ENCODE results near the gene PDIK1L. TPM values are rescaled to one million over a fixed set of nuclear protein-coding genes. Genes with fewer than 3 reads are reported as not detected.

The PDIK1L gene
- total and polyA plus RNA-seq, 9 of the 15 experiments (the other 6 are each of a cell fraction or from before 2014, with no cell fraction given) = 12.8 to 30.2 (median 21.5) TPM

GRCh38 chr1:26138974-26139558, 27.4 kb downstream of the PDIK1L start (continued):
- TF ChIP-seq, protein P1, sequence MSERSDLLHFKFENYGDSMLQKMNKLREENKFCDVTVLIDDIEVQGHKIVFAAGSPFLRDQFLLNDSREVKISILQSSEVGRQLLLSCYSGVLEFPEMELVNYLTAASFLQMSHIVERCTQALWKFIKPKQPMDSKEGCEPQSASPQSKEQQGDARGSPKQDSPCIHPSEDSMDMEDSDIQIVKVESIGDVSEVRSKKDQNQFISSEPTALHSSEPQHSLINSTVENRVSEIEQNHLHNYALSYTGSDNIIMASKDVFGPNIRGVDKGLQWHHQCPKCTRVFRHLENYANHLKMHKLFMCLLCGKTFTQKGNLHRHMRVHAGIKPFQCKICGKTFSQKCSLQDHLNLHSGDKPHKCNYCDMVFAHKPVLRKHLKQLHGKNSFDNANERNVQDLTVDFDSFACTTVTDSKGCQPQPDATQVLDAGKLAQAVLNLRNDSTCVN (CRISPR knock-in tag; IDR thresholded peaks at IDR 0.05) = no peak
- TF ChIP-seq NFIC (IDR thresholded peaks at IDR 0.05) = no peak
- TF ChIP-seq ZNF695 (CRISPR knock-in tag; IDR thresholded peaks at IDR 0.05) = no peak
- no peak for TF ChIP-seq ZBTB1 (CRISPR knock-in tag; IDR thresholded peaks at IDR 0.05; ENCODE audit: borderline replicate concordance, low read depth)
- no peak for TF ChIP-seq ESRRB (CRISPR knock-in tag; IDR thresholded peaks at IDR 0.05; ENCODE audit: borderline replicate concordance)
- TF ChIP-seq SMARCA5 (IDR thresholded peaks at IDR 0.05) = 0 out of 2 replicates have a peak, but pooled peaks have one; percentile 17
- TF ChIP-seq, protein P2, sequence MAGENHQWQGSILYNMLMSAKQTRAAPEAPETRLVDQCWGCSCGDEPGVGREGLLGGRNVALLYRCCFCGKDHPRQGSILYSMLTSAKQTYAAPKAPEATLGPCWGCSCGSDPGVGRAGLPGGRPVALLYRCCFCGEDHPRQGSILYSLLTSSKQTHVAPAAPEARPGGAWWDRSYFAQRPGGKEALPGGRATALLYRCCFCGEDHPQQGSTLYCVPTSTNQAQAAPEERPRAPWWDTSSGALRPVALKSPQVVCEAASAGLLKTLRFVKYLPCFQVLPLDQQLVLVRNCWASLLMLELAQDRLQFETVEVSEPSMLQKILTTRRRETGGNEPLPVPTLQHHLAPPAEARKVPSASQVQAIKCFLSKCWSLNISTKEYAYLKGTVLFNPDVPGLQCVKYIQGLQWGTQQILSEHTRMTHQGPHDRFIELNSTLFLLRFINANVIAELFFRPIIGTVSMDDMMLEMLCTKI (IDR thresholded peaks at IDR 0.05; ENCODE audit: partially characterized antibody) = no peak
- TF ChIP-seq LEF1 (IDR thresholded peaks at IDR 0.05) = 0 out of 2 replicates have a peak, but pooled peaks have one; percentile 33
- no peak for TF ChIP-seq CEBPZ (IDR thresholded peaks at IDR 0.05; ENCODE audit: borderline replicate concordance, low read depth, low read length)
- TF ChIP-seq ZNF12 (CRISPR knock-in tag; IDR thresholded peaks at IDR 0.05) = no peak
- no peak for TF ChIP-seq FOXJ2 (tag; IDR thresholded peaks at IDR 0.05)
- TF ChIP-seq, protein P3, sequence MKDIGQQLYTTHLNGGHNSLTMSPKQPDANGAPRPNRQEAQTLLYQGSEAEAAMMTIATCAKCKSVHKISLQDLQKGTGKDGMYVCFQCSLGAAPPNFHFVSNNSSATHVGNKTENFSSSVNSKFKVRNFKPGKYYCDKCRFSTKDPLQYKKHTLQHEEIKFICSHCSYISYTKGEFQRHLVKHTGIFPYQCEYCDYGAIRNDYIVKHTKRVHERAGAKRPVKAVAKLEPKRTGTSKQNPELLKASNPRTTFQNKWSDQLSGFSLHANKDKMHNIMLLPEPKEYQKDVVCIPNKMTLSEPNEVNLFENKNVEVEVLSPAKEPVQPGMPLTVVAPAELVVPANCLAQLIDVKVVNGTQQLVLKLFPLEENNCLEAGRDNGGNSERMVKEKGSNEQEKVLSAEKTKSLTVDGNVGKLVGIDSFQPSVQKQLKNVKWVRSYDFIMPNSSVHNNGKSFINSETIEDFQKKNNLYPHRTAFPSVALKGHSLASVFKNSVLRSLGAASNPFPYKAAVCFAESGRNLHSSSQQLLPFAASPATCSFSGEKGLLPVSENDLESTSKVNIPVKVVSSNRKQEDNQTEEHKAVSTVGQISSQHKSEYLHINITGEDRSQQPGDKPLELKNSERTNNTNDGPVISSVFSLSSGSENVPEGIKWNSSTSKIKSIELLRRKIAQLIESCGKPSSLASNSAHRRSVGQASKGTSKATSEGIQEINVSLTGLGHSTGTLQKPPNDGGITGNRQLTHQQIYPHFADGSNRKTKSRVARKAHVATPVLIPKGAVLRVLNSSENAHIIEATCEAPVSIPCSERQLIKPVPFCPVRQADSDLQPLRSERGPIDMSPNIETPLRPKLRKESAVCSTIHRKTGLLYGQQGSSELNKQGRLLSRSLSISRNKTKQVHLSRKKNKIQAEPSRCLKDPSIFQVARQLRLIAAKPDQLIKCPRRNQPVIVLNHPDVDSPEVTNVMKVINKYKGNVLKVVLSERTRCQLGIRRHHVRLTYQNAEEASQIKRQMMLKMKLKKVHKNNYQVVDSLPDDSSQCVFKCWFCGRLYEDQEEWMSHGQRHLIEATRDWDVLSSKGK (CRISPR knock-in tag; IDR thresholded peaks at IDR 0.05) = no peak
- no peak for TF ChIP-seq CREM (IDR thresholded peaks at IDR 0.05; ENCODE audit: low read depth)
- no peak for TF ChIP-seq NELFE (IDR thresholded peaks at IDR 0.05; ENCODE audit: insufficient read depth, insufficient read length)
- TF ChIP-seq CSDE1 (IDR thresholded peaks at IDR 0.05) = no peak
- 0 out of 2 replicates have a peak, but pooled peaks have one; percentile 42 for TF ChIP-seq DPF2 (IDR thresholded peaks at IDR 0.05)
- no peak for TF ChIP-seq GABPB1 (CRISPR knock-in tag; IDR thresholded peaks at IDR 0.05)
- peak; percentile 94 for TF ChIP-seq ATF7 (IDR thresholded peaks at IDR 0.05)
